ENCODE measurements around the gene RPH3AL.
A peak's percentile ranks its signal among the peaks of the same experiment; 100 is the strongest.

DNA sequence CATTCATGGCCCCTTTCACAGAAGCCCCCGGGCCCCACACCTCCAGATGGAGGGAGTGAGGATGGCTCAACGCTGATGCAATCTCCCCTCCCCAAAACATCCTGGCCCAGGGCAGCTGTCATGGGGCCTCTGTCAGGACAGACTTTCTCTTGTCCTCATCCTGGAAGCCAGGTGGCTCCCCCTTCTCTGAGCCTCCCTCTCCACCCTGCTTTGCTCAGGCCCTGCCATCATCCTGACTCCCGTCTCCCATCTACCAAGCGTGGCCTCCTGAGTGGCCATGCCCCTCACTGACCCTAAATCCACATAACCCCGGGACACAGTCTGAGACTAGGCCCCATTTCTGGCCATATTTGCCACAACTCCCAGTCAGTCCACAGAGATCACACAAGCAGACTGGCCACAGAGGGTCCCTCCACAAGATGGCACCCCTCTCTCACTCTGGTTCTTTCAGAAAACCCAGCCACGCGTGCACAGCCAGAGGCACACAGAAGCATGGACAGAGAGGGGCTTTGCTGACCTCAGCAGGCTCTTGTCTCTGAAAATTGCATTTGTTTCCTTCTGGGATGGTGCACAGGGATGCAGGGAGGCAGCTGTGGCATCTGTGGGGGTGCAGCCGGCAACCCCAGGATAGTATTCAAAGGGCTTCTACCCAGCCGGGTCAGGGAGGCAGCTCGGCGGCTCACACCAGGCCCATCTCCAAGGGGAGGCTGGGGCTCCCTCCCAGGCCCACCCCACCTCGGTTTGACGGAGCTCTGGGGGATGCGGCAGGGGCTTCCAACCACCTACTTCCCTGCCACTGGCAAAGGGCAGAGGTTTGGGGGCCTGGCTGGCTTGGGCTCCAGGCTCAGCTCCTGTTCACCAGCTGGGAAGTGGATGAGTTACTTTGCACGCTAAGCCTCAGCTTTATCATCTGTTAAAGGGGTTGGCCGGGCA is 188.0 kb downstream of the RPH3AL start:
- TF ChIP-seq, protein P1, sequence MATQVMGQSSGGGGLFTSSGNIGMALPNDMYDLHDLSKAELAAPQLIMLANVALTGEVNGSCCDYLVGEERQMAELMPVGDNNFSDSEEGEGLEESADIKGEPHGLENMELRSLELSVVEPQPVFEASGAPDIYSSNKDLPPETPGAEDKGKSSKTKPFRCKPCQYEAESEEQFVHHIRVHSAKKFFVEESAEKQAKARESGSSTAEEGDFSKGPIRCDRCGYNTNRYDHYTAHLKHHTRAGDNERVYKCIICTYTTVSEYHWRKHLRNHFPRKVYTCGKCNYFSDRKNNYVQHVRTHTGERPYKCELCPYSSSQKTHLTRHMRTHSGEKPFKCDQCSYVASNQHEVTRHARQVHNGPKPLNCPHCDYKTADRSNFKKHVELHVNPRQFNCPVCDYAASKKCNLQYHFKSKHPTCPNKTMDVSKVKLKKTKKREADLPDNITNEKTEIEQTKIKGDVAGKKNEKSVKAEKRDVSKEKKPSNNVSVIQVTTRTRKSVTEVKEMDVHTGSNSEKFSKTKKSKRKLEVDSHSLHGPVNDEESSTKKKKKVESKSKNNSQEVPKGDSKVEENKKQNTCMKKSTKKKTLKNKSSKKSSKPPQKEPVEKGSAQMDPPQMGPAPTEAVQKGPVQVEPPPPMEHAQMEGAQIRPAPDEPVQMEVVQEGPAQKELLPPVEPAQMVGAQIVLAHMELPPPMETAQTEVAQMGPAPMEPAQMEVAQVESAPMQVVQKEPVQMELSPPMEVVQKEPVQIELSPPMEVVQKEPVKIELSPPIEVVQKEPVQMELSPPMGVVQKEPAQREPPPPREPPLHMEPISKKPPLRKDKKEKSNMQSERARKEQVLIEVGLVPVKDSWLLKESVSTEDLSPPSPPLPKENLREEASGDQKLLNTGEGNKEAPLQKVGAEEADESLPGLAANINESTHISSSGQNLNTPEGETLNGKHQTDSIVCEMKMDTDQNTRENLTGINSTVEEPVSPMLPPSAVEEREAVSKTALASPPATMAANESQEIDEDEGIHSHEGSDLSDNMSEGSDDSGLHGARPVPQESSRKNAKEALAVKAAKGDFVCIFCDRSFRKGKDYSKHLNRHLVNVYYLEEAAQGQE (IDR thresholded peaks at IDR 0.05; ENCODE audit: low read depth) = no peak
- TF ChIP-seq, protein P2, sequence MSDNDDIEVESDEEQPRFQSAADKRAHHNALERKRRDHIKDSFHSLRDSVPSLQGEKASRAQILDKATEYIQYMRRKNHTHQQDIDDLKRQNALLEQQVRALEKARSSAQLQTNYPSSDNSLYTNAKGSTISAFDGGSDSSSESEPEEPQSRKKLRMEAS (IDR thresholded peaks at IDR 0.05) = no peak
- no peak for TF ChIP-seq NFIC (IDR thresholded peaks at IDR 0.05)
- TF ChIP-seq TAF1 (IDR thresholded peaks at IDR 0.05; ENCODE audit: low read depth) = no peak
- no peak for TF ChIP-seq CREB1 (IDR thresholded peaks at IDR 0.05; ENCODE audit: low read depth)
- TF ChIP-seq RAD21 (IDR thresholded peaks at IDR 0.05; ENCODE audit: low read depth) = peak; percentile 65
- TF ChIP-seq EP300 (IDR thresholded peaks at IDR 0.05; ENCODE audit: borderline replicate concordance) = no peak
- no peak for TF ChIP-seq YY1 (IDR thresholded peaks at IDR 0.05; ENCODE audit: low read depth)
- TF ChIP-seq FOXM1 (IDR thresholded peaks at IDR 0.05; ENCODE audit: borderline replicate concordance, low read depth) = no peak
- TF ChIP-seq ZBTB7A (IDR thresholded peaks at IDR 0.05; ENCODE audit: low read depth) = no peak
- TF ChIP-seq EGR1 (IDR thresholded peaks at IDR 0.05) = no peak
- no peak for TF ChIP-seq CEBPB (IDR thresholded peaks at IDR 0.05)
- TF ChIP-seq USF1 (IDR thresholded peaks at IDR 0.05) = no peak
- no peak for TF ChIP-seq TEAD4 (IDR thresholded peaks at IDR 0.05)

Measured in Ishikawa (cell line).